Activated gamma-delta T cell (primary cell): ENCODE data around the gene CD24.

Source experiments
- DNase-seq: peaks from one replicate; lab custom pipeline; 2025; lab: John Stamatoyannopoulos, UW

The CD24 gene

DNA sequence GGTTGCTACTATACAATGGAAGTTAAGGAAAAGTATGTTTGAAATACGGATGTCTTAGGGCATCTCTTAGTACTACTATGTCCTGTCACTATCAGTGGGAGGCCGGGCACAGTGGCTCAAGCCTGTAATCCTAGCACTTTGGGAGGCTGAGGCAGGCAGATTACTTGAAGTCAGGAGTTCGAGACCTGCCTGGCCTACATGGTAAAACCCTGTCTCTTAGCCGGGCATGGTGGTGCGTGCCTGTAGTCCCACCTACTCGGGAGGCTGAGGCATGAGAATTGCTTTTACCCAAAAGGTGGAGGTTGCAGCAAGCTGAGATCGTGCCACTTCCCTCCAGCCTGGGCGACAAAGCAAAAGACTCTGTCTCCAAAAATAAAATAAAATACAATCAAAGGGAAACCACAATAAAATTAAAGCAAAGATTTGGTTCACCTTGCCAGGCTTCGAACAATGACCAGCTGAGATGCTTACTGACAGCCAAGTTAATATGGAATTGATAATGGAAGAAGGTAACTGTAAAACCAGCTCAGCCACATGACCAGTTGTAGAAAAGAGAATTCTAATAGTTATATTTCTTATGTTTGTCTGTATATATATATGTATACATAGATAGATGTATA lies 6.5 kb downstream of the CD24 start:
- DNase-seq: no peak

DNA sequence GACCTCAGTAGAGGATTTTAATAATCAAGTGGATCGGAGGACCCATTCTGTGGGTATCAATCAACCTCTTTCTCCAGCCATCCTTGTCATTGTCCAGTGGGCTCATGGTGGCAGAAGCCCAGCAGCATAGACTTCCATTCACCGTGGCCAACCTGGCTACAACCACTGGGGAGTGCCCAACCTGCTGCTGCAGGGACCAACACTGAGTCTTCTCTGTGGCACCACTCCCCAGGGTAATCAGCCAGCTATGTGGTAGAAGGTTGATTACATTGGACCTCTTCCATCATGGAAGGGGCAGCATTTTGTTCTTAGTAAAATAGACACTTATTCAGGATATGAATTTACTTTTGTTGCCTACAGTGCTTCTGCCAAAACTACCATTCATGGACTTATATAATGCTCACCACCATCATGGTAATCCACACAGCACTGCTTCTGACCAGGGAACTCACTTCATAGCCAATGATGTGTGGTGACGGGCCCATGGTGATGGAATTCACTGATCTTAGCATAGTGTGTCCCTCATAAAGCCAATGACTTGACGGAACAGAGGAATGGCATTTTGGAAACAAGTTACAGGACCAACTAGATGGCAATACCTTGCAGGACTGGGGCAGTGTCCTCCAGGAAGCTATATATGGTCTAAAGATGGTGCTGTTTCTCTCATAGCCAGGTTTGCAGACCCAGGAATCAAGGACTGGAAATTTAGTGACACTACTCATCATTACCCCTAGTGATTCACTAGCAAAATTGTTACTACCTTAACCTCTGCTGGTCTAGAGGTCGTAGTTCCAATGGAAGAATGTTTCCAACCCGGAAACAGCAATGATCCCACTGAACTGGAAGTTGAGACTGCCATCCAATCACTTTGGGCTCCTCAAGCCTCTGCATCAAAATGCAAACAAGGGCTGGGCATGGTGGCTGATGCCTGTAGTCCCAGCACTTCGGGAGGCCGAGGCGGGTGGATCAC lies 7.6 kb downstream of the CD24 start:
- no peak for DNase-seq

DNA sequence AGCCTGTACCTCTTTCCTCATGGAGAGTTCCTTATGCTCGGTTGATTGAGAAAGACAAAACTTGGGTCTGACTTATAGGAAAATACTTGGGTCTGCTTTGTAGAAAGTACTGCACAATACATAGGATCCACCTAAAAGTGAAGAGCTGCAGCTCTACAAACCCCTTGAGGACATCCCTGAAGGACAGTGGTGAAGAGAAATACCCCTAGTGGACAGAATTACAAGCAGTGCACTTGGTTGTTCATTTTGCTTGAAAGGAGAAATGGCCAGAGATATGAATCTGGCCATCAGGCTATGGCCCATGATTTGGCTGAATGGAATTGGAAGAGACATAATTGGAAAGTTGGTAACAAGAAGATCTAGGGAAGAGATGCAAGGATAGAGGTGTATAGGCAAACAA lies 8.3 kb downstream of the CD24 start:
- no peak for DNase-seq

DNA sequence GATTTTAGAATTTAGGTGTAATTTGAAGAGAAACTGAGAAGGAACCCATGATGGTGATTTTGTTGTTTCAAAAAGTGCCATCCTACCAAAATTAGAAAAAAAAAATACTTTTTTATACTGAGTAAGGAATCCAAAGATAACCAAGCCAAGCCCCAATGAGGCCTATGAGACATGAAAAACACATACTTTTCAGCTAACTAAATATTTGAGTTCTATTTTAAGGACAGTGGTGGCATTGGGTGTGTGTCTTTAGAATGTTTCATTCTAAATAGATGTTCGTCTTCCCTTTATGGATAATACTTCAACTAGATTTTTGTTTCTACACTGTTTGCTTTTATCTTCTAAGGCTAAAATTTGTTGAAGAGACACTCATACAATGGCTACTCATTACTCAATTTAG lies 9.6 kb downstream of the CD24 start:
- no peak for DNase-seq

- DNase-seq: no peak
Measured at GRCh38 chr6:106964099-106964498, 10.4 kb downstream of the CD24 start.

DNA sequence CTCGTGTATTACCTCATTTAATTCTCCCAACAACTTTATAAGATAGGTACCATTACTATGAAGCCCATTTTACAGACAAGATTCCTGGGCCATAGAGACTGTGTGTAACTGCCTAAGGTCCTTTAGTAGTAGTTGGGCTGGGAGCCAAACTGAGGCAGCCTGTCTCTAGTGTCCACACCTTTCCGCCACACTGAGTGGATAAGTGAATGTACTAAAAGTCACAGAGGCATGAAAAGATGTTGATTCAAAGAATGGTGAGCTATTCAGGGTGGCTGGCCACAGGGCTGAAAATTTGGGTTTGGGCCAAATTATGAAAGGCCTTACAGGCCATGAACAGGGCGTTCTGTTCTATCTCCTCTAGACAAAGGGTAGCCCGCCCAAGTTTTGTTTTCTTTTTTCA lies 11.0 kb downstream of the CD24 start:
- DNase-seq: no peak

DNA sequence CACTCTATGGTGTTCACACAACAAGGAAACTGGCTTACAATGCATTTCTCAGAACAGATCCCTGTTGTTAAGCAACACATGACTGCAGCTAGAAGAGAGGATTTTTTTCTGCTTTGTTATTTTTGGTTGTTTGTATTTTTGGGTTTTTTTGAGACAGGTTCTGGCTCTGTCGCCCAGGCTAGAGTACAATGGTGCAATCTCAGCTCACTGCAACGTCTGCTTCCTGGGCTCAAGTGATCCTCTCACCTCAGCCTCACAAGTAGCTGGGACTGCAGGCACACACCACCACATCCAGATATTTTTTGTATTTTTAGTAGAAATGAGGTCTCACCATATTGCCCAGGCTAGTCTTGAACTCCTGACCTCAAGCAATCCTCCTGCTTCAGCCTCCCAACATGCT lies 12.7 kb downstream of the CD24 start:
- DNase-seq: no peak

- no peak for DNase-seq
Measured at GRCh38 chr6:106961136-106961535, 13.4 kb downstream of the CD24 start.

- no peak for DNase-seq
Measured at GRCh38 chr6:106959985-106960384, 14.5 kb downstream of the CD24 start.

- no peak for DNase-seq
Measured at GRCh38 chr6:106939848-106940247, 34.7 kb downstream of the CD24 start.

DNA sequence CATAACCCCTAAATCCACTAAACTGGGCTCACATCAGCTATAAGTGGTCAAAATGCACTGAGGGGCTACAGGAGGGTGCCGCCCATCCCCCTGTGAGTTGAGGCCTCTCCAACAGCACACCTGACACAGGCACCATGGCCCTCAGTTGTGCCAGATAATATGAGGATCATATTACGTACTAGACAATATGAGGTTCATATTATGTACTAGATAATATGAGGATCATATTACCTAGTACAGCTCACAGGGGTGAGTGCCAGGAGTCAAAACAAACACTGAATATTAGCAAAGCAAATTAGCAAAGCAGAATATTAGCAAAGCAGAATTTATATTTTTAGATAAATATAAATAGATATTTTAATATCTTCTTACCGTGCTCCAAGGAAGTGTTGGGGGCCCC lies 35.3 kb downstream of the CD24 start:
- DNase-seq: no peak

DNA sequence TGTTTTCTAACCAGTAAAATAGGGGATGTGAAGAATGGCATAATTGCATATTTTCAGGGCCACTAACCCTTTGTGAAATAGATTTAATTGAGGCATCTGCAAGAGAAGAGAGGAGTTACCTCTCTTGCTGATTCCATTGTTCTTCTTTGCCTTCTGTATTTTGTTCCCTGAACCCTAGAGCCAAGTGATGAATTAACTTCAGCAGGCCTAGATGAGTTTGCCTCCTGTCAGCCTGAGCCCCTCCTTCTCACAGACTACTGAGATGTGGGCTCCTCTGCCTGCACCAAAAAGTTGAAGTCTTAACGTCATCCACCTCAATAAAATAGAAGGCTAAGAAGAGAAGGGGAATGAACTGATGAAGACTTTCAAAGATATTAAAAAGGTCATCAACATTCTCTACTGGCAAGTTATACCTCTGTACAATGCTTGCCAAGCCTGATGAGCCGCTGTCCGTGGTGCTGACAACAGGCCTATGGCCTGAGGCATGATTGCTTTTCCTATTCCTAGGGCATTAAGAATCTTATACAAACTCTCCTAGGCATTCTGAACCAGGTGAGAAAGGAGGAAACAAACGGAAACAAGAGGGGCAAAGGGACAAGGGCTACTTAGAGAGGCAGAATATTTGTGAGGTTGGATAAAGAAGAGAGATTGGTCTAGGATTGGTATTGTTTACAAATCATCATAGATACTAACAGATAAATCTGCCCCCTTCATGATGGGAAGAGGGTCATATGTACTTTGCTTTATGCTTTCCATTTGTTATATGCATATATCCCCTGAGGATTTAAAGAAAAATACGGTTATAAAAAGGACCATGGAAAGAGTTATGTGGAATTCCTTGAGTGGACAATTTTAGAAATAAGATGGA lies 46.8 kb downstream of the CD24 start:
- no peak for DNase-seq

DNA sequence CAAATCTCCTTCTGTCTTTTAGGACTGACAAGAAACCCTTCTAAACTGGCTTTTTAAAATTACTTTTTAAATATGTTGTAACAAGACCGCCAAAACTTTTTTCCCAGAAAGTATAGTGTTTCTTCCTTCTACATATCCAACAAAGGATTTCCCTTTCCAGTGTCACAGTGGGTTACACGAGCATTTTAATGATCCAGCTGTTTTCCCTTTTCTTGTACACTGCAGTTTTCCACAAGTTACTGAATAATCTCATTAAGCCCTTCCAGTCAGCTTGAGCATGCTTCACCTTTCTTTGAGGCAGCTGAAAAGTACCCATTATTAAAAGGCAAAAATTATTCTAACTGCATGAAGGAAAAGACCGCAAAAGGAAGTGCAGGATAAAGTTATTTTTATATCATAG lies 48.6 kb downstream of the CD24 start:
- no peak for DNase-seq

- DNase-seq: no peak
Measured at GRCh38 chr6:106924694-106925523, 49.6 kb downstream of the CD24 start.

GRCh38 chr6:106922626-106923025 lies 51.9 kb downstream of the CD24 start:
- DNase-seq: no peak
